ENCODE data around the gene GFER.

GFER gene

DNA sequence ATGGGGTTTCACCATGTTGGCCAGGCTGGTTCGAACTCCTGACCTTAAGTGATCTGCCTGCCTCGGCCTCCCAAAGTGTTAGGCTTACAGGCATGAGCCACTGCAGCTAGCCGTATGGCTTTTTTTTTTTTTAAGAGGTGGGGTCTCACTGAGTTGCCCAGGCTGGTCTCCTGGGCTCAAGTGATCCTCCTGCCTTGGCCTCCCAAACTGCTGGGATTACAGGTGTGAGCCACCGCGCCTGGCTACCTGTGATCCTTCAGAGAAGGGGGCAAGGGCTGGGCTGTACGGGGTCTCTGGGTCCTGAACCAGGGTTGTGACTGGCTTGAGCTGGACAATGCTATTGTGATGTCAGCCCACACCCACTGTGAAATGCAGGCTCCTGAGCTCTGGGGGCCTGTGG, 17.5 kb upstream of the GFER start, which contains the start of gene RNF151:
TSS of gene RNF151 (plus strand) at position 397 of the 400 bp plus-strand sequence. CDS start 26 bp downstream, outside the sequence.
- TF ChIP-seq, protein P1, sequence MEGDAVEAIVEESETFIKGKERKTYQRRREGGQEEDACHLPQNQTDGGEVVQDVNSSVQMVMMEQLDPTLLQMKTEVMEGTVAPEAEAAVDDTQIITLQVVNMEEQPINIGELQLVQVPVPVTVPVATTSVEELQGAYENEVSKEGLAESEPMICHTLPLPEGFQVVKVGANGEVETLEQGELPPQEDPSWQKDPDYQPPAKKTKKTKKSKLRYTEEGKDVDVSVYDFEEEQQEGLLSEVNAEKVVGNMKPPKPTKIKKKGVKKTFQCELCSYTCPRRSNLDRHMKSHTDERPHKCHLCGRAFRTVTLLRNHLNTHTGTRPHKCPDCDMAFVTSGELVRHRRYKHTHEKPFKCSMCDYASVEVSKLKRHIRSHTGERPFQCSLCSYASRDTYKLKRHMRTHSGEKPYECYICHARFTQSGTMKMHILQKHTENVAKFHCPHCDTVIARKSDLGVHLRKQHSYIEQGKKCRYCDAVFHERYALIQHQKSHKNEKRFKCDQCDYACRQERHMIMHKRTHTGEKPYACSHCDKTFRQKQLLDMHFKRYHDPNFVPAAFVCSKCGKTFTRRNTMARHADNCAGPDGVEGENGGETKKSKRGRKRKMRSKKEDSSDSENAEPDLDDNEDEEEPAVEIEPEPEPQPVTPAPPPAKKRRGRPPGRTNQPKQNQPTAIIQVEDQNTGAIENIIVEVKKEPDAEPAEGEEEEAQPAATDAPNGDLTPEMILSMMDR (IDR thresholded peaks at IDR 0.05; ENCODE audit: extremely low read depth, missing control alignments), result no peak
- no peak for DNase-seq (ENCODE audit: low spot score)

DNA sequence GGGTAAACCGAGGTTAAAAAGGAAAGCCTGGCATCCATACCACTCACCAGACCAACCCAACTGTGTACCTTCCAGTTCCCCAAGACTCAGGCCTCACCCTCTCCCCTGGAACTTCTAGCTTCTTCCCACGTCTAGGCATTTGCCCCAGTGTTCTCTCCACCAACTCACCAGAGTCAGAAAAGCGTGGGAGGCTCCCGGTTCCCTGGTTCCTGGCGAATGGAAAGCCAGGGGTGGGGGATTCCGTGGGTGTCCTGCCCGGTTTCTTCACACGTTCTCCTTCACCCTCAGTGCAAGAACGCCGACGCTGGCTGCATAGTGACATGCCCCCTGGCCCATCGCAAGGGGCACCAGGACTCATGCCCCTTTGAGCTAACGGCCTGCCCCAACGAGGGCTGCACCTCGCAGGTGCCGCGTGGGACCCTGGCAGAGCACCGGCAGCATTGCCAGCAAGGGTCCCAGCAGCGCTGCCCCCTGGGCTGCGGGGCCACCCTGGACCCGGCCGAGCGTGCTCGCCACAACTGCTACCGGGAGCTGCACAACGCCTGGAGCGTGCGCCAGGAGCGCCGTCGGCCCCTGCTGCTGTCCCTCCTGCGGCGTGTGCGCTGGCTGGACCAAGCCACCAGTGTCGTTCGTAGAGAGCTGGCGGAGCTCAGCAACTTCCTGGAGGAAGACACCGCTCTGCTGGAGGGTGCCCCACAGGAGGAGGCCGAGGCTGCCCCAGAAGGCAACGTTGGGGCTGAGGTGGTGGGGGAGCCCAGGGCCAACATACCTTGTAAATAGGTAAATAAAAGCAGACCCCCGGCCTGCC, 15.6 kb upstream of the GFER start:
- DNase-seq (ENCODE audit: low spot score), result no peak
- TF ChIP-seq, protein P1 (IDR thresholded peaks at IDR 0.05; ENCODE audit: extremely low read depth, missing control alignments), result no peak

DNA sequence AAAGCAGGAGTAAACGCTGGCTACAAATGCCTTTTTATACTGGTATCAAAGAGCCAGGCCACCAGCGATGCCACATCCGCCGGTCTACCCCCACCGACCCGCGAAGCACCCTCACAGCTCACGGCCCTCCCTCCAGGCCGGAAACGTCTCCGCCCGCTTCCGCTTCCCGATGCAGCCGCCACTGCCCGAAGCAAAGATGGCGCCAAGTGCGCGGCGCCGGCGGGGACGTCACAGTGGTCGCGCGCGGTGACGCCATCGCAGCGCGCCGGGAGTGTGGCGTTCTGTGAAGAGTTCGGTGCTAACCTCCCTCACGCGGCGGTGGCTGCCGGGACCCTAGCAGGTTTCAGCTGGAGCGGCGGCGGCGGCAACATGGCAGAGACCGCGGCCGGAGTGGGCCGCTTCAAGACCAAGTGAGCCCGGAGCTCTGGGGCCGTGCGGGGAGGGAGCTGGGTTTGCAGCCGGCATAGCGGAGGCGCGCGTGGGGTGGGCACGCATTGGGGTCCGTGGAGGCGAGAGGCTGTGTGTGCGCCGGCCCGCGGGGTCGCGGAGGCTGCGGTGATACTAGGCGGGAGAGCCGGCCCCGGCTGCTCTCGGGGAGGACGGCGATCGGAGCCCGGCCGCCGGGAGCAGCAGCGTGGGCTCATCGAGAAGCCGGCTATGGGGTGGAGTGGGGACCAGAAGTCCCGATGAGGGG, 12.1 kb upstream of the GFER start, which contains the start of gene TBL3:
TSS of gene TBL3 (plus strand) at position 258 of the 694 bp plus-strand sequence. CDS start at position 370, 112 bp downstream.
- DNase-seq (ENCODE audit: low spot score), result peak; percentile 97
- TF ChIP-seq, protein P1 (IDR thresholded peaks at IDR 0.05; ENCODE audit: extremely low read depth, missing control alignments), result no peak

DNA sequence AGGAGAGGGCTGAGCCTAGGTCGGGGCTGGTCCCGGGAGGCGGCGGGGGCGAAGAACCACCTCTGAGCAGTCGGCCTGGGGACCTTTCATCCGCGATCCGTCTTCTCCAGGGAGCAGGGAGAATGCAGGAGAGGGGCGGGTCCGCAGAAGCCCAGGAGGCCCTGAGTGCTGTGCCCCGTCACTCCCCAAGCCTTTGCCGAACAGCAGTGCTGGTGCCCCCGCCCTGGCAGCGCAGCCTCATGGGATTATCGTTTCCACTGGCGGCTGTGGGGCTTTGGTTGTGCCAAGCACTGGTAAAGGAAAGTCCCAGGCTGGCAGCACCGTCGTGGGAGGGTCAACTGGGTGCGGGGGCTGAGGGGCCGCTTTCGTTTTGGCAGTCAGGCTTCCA, 11.5 kb upstream of the GFER start:
- DNase-seq (ENCODE audit: low spot score), result peak; percentile 46
- TF ChIP-seq, protein P1 (IDR thresholded peaks at IDR 0.05; ENCODE audit: extremely low read depth, missing control alignments), result no peak

DNA sequence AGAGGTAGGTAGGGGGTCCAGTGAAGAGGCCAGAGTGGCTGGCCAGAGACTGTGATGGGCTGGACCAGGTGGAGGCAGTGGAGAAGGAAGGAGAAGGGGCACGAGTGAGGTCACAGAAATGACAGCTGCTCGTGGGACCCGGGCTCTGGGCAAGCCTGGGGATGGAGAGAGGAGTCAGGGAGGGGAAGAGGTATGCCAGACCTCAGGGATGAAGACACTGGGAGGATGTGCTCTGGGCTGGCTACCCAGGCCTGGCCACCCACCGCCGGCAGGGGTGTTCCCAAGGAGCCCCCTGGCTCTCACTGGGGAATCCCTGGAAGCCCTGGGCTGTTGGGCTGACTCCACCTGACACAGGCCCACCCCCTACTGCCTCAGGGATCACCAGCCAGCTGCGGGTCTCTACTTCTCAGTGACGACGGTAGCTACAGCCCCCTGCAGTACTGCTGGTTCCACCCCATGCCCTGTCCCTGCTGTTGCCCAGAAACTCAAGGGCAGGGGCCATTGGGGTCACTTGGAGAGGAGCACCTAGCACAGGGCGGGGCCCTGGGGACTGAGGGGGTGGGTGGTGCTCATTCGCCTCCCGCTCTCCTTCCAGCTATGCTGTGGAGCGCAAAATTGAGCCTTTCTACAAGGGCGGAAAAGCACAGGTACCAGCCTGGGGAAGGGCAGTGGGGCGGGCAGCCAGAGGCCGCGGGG, 10.4 kb upstream of the GFER start:
- no peak for DNase-seq (ENCODE audit: low spot score)
- TF ChIP-seq, protein P1 (IDR thresholded peaks at IDR 0.05; ENCODE audit: extremely low read depth, missing control alignments), result no peak

DNA sequence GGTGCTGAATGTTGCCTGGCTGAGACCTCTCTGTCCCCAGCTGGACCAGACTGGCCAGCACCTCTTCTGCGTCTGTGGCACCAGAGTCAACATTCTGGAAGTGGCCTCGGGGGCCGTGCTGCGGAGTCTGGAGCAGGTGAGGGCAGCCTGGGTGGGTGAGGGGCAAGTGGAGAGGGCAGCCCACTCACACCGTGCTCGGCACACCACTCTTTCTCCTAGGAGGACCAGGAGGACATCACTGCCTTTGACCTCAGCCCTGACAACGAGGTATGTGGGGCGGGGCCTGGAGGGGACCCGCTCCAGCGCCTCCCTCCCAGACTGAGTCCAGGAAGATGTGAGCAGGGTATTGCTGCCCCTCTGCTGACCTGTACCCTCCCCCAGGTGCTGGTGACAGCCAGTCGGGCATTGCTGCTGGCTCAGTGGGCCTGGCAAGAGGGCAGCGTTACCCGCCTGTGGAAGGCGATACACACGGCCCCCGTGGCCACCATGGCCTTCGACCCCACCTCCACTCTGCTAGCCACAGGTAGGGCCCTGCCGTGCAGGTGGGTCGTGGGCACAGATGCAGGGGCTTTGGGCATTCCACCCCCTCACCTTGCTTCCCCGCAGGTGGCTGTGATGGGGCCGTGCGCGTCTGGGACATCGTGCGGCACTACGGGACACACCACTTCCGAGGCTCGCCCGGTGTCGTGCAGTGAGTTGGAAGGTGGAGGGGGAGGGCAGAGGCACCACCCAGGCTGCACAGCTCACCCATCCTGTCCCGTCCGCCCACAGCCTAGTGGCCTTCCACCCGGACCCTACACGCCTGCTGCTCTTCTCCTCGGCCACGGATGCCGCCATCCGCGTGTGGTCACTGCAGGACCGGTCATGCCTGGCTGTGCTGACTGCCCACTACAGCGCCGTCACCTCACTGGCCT, 9.6 kb upstream of the GFER start:
- no peak for DNase-seq (ENCODE audit: low spot score)
- TF ChIP-seq, protein P1 (IDR thresholded peaks at IDR 0.05; ENCODE audit: extremely low read depth, missing control alignments), result no peak

Measured in GM20000 (cell line).